B cell (primary cell): ENCODE measurements around the gene ELFN1. TPM values are rescaled to one million over a fixed set of nuclear protein-coding genes. Genes with fewer than 3 reads are reported as not detected.

Experiments used
- ATAC-seq: fragments of 200-7000 bp; cut with Tn5 transposase; one replicate; pipeline ENCODE4 v1.10.0; 2021; ENCODE audit warnings: low read depth, mild to moderate bottlenecking, moderate number of reproducible peaks, moderate library complexity
- CTCF ChIA-PET: fragments of 350-600 bp; sonication (Branson Sonifier 250); formaldehyde crosslinking; loops from one replicate; lab custom pipeline; 2021; ENCODE audit warnings: antibody characterized with exemption, inconsistent platforms; lab: Charles Lee
- POLR2A ChIA-PET: fragments of 350-600 bp; sonication (Branson Sonifier 250); formaldehyde crosslinking; loops from one replicate; lab custom pipeline; 2021; ENCODE audit warnings: antibody characterized with exemption; lab: Charles Lee
- DNase-seq: peaks from one replicate; pipeline ENCODE4 v3.0.0; 2013
- H2AFZ ChIP-seq: 2 replicates; pipeline ENCODE4 v1.6.1; 2012; ENCODE audit warnings: mild to moderate bottlenecking, low read depth, low read length; ENCODE audit not compliant: insufficient read depth, poor library complexity, severe bottlenecking
- H3K27ac ChIP-seq, 2 donors: 1 replicate in 1 of 2; 2 replicates in 1 of 2; pipeline ENCODE4 v1.5.1; 2012 to 2013; ENCODE audit warnings: low read length in 2 of 2, mild to moderate bottlenecking in 2 of 2, moderate library complexity in 1 of 2
- H3K27me3 ChIP-seq, 4 experiments: fragments of 200-600 bp in 1 of 4; sonication (generic) in 1 of 4; replicated peaks in 1 of 4; 1 replicate in 2 of 4; 2 replicates in 2 of 4; pipeline versions ENCODE4 v1.6.1 to v1.7.0; 2013 to 2016; ENCODE audit warnings: low read length in 3 of 4, mild to moderate bottlenecking in 2 of 4, mixed read lengths in 1 of 4, moderate library complexity in 1 of 4; ENCODE audit not compliant: insufficient read depth in 4 of 4, control insufficient read depth in 3 of 4; ENCODE audit errors: control extremely low read depth in 1 of 4
- H3K36me3 ChIP-seq, 2 experiments: replicated peaks in 1 of 2; 1 replicate in 1 of 2; 2 replicates in 1 of 2; pipeline versions ENCODE4 v1.6.1 to v1.7.1; 2013; ENCODE audit warnings: low read length in 1 of 2; ENCODE audit not compliant: insufficient read depth in 2 of 2, control insufficient read depth in 1 of 2; ENCODE audit errors: control extremely low read depth in 1 of 2, extremely low read depth in 1 of 2
- H3K4me1 ChIP-seq, 2 donors: fragments of 200-600 bp in 1 of 2; sonication (generic) in 1 of 2; 1 replicate in 1 of 2; 2 replicates in 1 of 2; pipeline versions ENCODE4 v1.5.1 to v1.6.1; 2013 to 2017; ENCODE audit warnings: low read length in 2 of 2; ENCODE audit not compliant: control insufficient read depth in 2 of 2, insufficient read depth in 2 of 2
- H3K4me2 ChIP-seq: replicated peaks from 2 replicates; pipeline ENCODE3; 2012; ENCODE audit warnings: mild to moderate bottlenecking, low read depth, low read length; ENCODE audit not compliant: poor library complexity, severe bottlenecking
- H3K4me3 ChIP-seq, 5 experiments: fragments of 200-600 bp in 1 of 5; sonication (generic) in 1 of 5; 1 replicate in 3 of 5; 2 replicates in 2 of 5; pipeline versions ENCODE4 v1.5.1 to v1.7.0; 2011 to 2016; ENCODE audit warnings: low read length in 4 of 5, mild to moderate bottlenecking in 4 of 5, low read depth in 2 of 5, control low read depth in 1 of 5, moderate library complexity in 1 of 5; ENCODE audit not compliant: insufficient read depth in 1 of 5; ENCODE audit errors: control extremely low read depth in 1 of 5, extremely low read depth in 1 of 5
- H3K79me2 ChIP-seq: fragments of 200-600 bp; sonication (generic); one replicate; pipeline ENCODE4 v1.6.0; 2016; ENCODE audit warnings: low read length; ENCODE audit not compliant: control insufficient read depth, insufficient read depth
- H3K9ac ChIP-seq: fragments of 200-600 bp; sonication (generic); 2 replicates; pipeline ENCODE4 v1.6.1; 2017; ENCODE audit warnings: mild to moderate bottlenecking, low read length, moderate library complexity
- H3K9me3 ChIP-seq, 3 donors: one replicate each; pipeline versions ENCODE4 v1.6.1 to v1.7.1; 2013; ENCODE audit warnings: low read length in 2 of 3; ENCODE audit not compliant: control insufficient read depth in 2 of 3, insufficient read depth in 1 of 3; ENCODE audit errors: control extremely low read depth in 1 of 3
- H4K20me1 ChIP-seq: 2 replicates; pipeline ENCODE4 v1.6.0; 2012; ENCODE audit warnings: mild to moderate bottlenecking, low read length; ENCODE audit not compliant: insufficient read depth, control insufficient read depth, poor library complexity, severe bottlenecking
- H3K27ac Mint-ChIP-seq: one replicate; pipeline ENCODE4 v1.8.0; 2021; ENCODE audit warnings: mixed read lengths
- H3K27me3 Mint-ChIP-seq: one replicate; pipeline ENCODE4 v1.8.0; 2021; ENCODE audit warnings: mixed read lengths
- H3K4me1 Mint-ChIP-seq: one replicate; pipeline ENCODE4 v1.8.0; 2021; ENCODE audit warnings: mixed read lengths
- H3K4me3 Mint-ChIP-seq: one replicate; pipeline ENCODE4 v1.8.0; 2021; ENCODE audit warnings: mixed read lengths
- H3K9me3 Mint-ChIP-seq: one replicate; pipeline ENCODE4 v1.8.0; 2022; ENCODE audit warnings: mixed read lengths; ENCODE audit not compliant: insufficient read depth
- CTCF ChIP-seq: fragments of 200-600 bp; IDR thresholded peaks from one replicate; pipeline ENCODE4 v1.8.0; 2022; ENCODE audit warnings: antibody characterized with exemption, mild to moderate bottlenecking
- EZH2 ChIP-seq: IDR thresholded peaks from 2 replicates; pipeline ENCODE4 v1.6.1; 2012; ENCODE audit warnings: borderline replicate concordance, low read depth, mild to moderate bottlenecking, moderate library complexity, low read length; ENCODE audit not compliant: insufficient read depth, poor library complexity, severe bottlenecking
- WGBS: methylation state at CpG from one replicate; pipeline ENCODE4 v1.1.5; 2013; ENCODE audit warnings: missing lambda C conversion rate; ENCODE audit not compliant: insufficient coverage; 5-methylcytosine and 5-hydroxymethylcytosine counted together
- intact Hi-C: fragments of 100-400 bp; cut with micrococcal nuclease; formaldehyde crosslinking; loops from one replicate; pipeline ENCODE4 v1.10.0; 2022
- polyA plus RNA-seq: library from polyadenylated mRNA; depleted of rRNA; stranded (reverse); fragments of >200 nt; gene quantifications from 2 replicates; pipeline ENCODE4 v1.2.3, GENCODE V29; 2012
- total RNA-seq, 2 donors: library from RNA; stranded (reverse); fragments of 120-200 nt in 1 of 2; gene quantifications; 1 replicate in 1 of 2; 2 replicates in 1 of 2; pipeline versions ENCODE4 v1.2.3 to v1.2.4, GENCODE V29; 2013 to 2022

Gene ELFN1
- total and polyA plus RNA-seq, 2 donors (not counting 1 experiment from before 2014, with no cell fraction given), result 0.12 TPM; not detected in 1

- no peaks in the 10 kb centered on the region for H3K36me3 ChIP-seq
- no peak overlapping the region for H3K27ac ChIP-seq
- no peak overlapping the region for H2AFZ ChIP-seq
- H3K4me1 ChIP-seq, result peaks cover 26 to 30% of the 10 kb centered on the region in 2 donors
- Mint-ChIP-seq H3K4me1 (peaks cover 5% of the 10 kb centered on the region), H3K27me3 (peaks cover 38% of the 10 kb centered on the region), H3K27ac (no peak overlapping the region), H3K4me3 (peak overlapping the region; percentile 54), H3K9me3 (peaks cover 2% of the 10 kb centered on the region)
- H3K27me3 ChIP-seq, result peaks cover 0 to 49% (median 24%) of the 10 kb centered on the region in 4 experiments
- ATAC-seq, result no peak
- H4K20me1 ChIP-seq, result no peaks in the 10 kb centered on the region
- H3K9ac ChIP-seq, result no peak overlapping the region
- H3K4me2 ChIP-seq, result no peak overlapping the region
- 73% methylated on average over 13 of the region's 13 CpGs for whole genome bisulfite sequencing
- H3K9me3 ChIP-seq, result peaks cover 0 to 20% (median 0%) of the 10 kb centered on the region in 3 donors
- ChIA-PET CTCF (interaction anchor here (1.7 kb wide), 1 partner anchor 685 kb away, joined by 6 read pairs; no protein-coding TSS in a partner anchor), POLR2A (no interaction called here)
- intact Hi-C loops, result loop anchor here (10.0 kb wide), 1 partner anchor 682 kb away; no protein-coding TSS in a partner anchor
- no peak overlapping the region for H3K4me3 ChIP-seq
- no peaks in the 10 kb centered on the region for H3K79me2 ChIP-seq
- TF ChIP-seq EZH2 (no peak), CTCF (no peak)
- DNase-seq, result no peak
Observed at GRCh38 chr7:1662767-1663166, 7.3 kb upstream of the ELFN1 start.

DNA sequence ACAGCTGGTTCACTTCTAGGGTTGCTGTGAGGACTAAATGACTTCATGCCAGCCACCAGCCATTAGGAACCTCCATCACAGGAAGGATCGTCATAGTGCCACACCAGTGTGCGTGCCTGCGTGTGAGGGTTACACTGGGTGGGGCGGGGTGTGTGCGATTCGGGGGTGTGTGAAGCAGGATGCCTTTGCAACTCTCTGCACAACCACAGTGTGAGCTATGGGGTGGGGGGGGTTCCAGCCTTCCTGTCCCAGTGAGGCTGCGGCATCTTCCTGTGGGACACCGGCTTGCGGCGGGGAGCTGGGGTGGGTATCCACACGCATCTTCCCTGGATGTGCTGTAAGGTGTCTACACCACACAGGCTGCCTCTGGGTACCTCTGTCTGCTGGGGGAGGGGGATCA lies 6.9 kb upstream of the ELFN1 start:
- Histone ChIP-seq H3K4me2 (no peak overlapping the region), H3K4me3 (no peak overlapping the region), H3K9ac (no peak overlapping the region), H4K20me1 (no peaks in the 10 kb centered on the region), H3K9me3 (peaks cover 0 to 20% (median 0%) of the 10 kb centered on the region in 3 donors), H3K27ac (no peak overlapping the region), H3K36me3 (no peaks in the 10 kb centered on the region), H3K79me2 (no peaks in the 10 kb centered on the region), H2AFZ (no peak overlapping the region), H3K4me1 (peaks cover 30 to 35% of the 10 kb centered on the region in 2 donors), H3K27me3 (peaks cover 0 to 51% (median 25%) of the 10 kb centered on the region in 4 experiments)
- peaks cover 2% of the 10 kb centered on the region for H3K9me3 Mint-ChIP-seq
- no peak overlapping the region for H3K27ac Mint-ChIP-seq
- intact Hi-C loops, result loop anchor here (10.0 kb wide), 1 partner anchor 682 kb away; no protein-coding TSS in a partner anchor
- DNase-seq (no peak), ATAC-seq (no peak)
- TF ChIP-seq EZH2, result no peak
- TF ChIP-seq CTCF, result no peak
- peaks cover 41% of the 10 kb centered on the region for H3K27me3 Mint-ChIP-seq
- H3K4me1 Mint-ChIP-seq, result peaks cover 9% of the 10 kb centered on the region
- peak overlapping the region; percentile 54 for H3K4me3 Mint-ChIP-seq
- 77% methylated on average over 9 of the region's 11 CpGs for WGBS
- ChIA-PET CTCF (interaction anchor here (1.7 kb wide), 1 partner anchor 685 kb away, joined by 6 read pairs; no protein-coding TSS in a partner anchor), POLR2A (no interaction called here)
